UCSD-AML1 (cell line): Measurements from ENCODE around the gene MRLN.

Experiments used
- DNase-seq: peaks from one replicate; lab custom pipeline; 2025; ENCODE audit not compliant: unreplicated experiment; lab: John Stamatoyannopoulos, UW

Gene MRLN

DNA sequence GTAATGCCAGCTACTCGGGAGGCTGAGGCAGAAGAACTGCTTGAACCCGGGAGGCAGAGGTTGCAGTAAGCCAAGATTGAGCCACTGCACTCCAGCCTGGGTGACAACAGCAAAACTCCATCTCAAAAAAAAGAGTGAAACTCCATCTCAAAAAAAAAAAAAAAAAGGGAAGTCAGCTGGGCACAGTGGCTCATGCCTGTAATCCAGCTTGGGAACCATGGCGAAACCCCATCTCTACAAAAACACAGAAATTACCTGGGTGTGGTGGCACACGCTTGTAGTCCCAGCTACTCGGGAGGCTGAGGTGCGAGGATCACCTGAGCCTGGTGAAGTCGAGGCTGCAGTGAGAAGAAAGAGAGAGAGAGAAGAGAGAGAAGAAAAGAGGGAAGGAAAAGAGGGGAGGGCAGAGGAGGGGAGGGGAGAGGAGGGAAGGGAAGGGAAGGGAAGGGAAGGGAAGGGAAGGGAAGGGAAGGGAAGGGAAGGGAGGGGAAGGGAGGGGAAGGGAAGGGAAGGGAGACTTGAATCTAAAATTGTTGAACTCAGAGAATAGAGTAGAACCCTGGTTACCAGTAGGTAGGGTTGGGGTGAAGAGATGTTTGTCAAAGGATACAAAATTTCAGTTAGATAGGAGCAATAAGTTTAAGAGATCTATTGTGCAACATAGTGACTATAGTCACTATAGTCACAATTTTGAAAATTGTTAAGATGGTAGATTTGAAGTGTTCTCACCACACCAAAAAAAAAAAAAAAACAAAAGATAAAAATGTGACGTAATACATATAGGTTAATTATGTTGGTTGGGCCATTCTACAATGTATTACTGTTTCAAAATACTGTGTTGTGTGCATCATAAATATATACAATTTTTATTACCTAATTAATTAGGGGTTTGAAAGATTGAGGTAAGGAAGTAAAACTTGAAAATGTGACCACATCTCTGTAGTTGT is 46.1 kb downstream of the MRLN start:
- no peak for DNase-seq

DNA sequence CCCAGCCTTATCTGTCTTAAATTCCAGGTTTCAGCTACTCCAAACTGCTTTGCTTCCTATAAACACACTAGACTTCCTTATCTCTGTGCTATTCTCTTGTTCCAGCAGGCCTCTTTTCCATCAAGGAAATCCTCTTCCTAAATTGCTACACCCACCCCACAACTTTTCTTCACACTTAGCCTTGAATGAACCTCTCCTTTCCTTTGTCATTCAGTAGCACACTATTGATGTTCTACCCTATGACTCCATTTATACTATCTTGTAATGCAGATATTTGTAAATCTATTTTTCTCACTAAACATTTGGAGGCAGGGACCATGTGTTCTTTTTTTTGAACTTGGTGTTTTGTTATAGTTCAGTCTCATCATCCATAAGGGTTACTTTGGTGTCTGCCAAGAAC is 47.3 kb downstream of the MRLN start:
- DNase-seq = no peak

DNA sequence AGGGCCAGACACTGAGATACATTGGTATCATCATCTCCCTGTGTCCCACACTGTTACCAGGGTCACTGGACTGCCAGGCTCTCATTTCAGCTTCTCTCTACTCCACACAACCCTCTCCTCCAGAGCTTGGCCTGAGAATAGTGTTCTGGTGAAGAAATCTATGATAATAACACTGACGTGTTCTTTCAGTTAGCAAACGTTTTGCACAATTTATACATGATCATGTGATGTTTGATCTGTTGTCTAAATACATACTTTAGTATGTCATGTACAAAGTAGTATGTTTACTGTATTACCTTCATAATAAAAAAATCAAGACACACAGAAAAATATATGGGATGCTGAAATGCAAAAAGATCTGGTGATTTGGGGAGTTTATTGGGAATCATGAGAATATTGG is 48.6 kb downstream of the MRLN start:
- no peak for DNase-seq

DNA sequence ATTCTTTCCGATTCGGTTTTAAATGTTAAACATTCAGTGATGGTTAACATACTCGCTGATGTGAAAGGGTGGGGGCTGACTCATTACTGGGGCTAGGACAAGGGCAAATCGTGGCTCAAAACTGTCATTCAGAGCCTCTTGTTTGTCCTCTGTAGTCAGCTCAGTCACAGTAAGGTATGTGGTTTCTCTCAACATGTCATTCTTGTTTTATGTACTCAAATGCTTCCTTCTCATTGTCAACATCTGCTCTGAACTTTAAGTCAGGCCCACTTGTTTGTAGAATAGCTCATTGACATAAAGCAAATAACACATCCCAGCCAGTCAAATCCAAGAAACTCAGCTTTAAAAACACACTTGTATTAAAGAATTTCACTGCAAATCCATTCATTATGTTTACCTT is 50.9 kb downstream of the MRLN start:
- no peak for DNase-seq

DNA sequence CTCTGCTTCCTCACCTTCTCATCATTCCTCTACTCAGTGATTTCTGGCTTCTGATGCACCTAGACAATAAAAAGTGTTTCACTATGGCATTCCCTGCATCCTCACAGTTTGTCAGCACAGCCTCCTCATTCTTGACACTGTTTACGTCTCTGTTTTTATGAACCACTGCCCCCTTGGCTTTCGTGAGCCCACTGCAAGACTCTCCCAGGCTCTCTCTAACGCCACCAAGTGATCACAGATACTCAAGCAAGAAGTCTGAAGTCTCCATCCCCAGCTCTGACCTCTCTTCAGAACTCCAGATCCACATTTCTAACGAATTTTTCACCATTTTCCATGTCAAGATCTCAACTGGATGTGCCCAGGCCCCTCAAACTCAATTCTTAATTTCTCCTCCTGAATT is 52.5 kb downstream of the MRLN start:
- no peak for DNase-seq

DNA sequence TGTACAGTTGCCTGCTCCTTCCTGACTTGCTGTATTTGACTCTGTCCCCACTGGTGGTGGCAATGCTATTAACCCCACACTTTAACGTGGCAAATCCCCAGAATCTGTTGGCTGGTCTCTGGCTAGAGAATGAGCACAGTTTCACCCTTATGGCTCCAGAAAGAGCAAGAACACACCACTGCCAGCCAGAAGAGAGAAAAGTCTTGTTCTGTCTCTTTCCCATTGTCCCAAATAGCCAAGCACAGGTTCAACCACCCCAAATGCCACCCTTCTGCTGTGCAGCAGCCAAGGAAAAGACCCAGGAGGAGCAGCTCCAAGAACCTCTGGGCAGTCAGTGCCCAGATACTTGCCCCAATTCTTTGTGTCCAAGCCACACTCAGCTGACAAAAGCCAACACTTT is 54.9 kb downstream of the MRLN start:
- no peak for DNase-seq

DNA sequence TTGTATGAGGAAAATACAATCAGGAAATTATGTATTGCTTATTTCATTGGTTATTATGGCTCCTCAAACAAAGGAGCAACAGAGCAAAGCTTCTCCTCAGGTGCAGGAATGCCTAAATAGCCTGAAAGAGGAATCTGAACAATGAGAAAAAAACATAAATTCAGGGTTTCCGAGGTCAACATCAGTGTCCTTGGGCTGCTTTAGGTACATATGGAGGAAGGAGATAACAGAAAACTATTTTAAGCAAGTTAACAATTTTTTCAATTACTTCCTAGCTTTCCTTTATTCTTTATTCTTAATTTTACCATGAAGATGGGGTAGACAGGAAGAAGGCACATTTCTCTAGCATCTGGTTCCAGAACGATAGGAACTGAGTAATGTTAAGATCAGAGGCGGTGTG is 57.6 kb downstream of the MRLN start:
- no peak for DNase-seq

DNA sequence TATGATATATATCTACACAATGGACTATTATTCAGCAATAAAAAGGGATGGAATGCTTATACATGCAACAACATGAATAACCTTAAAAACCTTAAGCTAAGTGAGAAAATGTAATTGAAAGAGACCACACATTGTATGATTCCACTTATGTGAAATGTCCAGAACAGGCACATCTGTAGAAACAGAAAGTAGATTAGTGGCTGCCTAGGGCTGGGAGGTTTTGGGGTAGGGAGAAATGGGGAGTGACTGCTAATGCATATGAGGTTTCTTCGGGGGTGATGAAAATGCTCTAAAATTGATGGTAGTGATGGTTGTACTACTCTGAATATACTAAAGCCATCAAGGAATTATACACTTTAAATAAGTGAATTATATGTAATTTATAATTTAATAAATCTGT is 58.3 kb downstream of the MRLN start:
- no peak for DNase-seq

DNA sequence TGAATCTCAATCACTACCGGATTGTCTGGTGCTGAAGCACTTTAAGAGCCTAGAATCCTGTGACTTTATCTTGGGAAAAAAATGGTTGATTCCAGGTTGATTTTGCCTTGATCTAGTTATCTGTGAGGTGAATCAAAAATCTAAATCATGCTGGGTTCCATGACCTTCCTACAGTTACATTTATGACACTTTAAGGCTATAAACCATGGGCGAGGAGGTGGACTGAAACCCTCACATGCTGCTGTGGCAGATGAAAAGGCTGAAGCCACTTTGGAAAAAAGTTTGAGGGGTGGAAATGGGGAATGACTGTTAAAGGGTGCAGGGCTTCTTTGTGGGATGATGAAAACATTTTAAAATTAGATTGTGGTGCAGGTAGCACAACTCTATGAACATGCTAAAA is 61.1 kb downstream of the MRLN start:
- DNase-seq = no peak

DNA sequence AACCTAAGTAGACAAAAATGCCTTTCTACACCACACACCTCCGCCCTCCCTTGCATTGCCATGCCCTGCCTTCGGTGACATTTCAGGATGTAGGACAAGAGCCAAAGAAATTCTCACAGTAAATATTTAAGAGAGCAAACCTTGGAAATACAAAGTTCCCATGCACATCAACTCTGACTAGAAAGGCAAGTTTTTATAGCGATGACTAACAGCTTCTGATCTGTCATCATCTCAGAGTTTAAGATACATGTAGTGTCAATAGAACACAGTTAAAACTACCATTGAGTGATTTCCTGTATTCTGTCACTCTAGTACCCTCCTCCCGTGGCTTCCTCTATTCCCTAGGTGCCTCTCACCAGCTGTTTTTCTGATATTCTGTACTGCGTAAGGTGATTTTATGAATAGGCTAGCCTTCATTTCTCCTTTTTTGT is 64.3 kb downstream of the MRLN start:
- DNase-seq = no peak

DNA sequence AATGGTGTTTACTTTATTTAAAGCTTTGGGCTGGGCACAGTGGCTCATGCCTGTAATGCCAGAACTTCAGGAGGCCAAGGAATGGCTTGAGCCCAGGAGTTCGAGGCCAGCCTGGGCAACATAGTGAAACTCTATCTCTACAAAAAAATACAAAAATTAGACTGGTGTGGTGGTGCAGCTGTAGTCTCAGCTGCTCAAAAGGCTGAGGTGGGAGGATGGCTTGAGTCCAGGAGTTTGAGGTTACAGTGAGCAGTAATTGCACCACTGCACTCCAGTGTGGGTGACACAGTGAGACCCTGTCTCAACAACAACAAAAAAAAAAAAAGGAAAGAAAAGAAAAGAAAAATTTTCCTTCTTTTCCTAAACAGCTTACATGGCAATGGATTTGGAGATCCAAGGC is 65.6 kb downstream of the MRLN start:
- no peak for DNase-seq
